Neutrophil (primary cell): Measurements from ENCODE around the gene C1QTNF3.

Experiments used
- H3K27ac ChIP-seq: fragments of 200-600 bp; sonication (generic); 2 replicates; pipeline ENCODE4 v1.5.1; 2016; ENCODE audit warnings: mild to moderate bottlenecking, moderate library complexity
- H3K27me3 ChIP-seq: fragments of 200-600 bp; sonication (generic); 2 replicates; pipeline ENCODE4 v1.6.0; 2016; ENCODE audit warnings: mild to moderate bottlenecking
- H3K36me3 ChIP-seq: fragments of 200-600 bp; sonication (generic); 2 replicates; pipeline ENCODE4 v1.5.1; 2017
- H3K4me1 ChIP-seq, 2 experiments: fragments of 200-600 bp in 1 of 2; sonication (generic) in 1 of 2; 1 replicate in 1 of 2; 2 replicates in 1 of 2; pipeline versions ENCODE4 v1.5.1 to v1.6.1; 2013 to 2016; ENCODE audit warnings: low read depth in 1 of 2, low read length in 1 of 2, mild to moderate bottlenecking in 1 of 2, moderate library complexity in 1 of 2; ENCODE audit not compliant: control insufficient read depth in 1 of 2, insufficient read depth in 1 of 2
- H3K4me3 ChIP-seq, 2 experiments: fragments of 200-600 bp in 1 of 2; sonication (generic) in 1 of 2; 1 replicate in 1 of 2; 2 replicates in 1 of 2; pipeline ENCODE4 v1.5.1; 2013 to 2016; ENCODE audit warnings: low read depth in 1 of 2, low read length in 1 of 2, mild to moderate bottlenecking in 1 of 2, moderate library complexity in 1 of 2
- H3K9me3 ChIP-seq: fragments of 200-600 bp; sonication (generic); 2 replicates; pipeline ENCODE4 v1.5.1; 2016
- TF ChIP-seq, protein P1 (sequence below): fragments of 200-600 bp; sonication (generic); IDR thresholded peaks from 2 replicates; pipeline ENCODE4 v1.5.1; 2016; ENCODE audit warnings: antibody characterized with exemption

Gene C1QTNF3

GRCh38 chr5:33976307-33976706 lies 66.7 kb downstream of the C1QTNF3 start:
- Histone ChIP-seq H3K4me1 (no peaks in the 10 kb centered on the region), H3K27ac (no peak overlapping the region), H3K9me3 (no peaks in the 10 kb centered on the region), H3K36me3 (no peaks in the 10 kb centered on the region), H3K27me3 (peaks cover 7% of the 10 kb centered on the region), H3K4me3 (no peak overlapping the region)
- TF ChIP-seq, protein P1, sequence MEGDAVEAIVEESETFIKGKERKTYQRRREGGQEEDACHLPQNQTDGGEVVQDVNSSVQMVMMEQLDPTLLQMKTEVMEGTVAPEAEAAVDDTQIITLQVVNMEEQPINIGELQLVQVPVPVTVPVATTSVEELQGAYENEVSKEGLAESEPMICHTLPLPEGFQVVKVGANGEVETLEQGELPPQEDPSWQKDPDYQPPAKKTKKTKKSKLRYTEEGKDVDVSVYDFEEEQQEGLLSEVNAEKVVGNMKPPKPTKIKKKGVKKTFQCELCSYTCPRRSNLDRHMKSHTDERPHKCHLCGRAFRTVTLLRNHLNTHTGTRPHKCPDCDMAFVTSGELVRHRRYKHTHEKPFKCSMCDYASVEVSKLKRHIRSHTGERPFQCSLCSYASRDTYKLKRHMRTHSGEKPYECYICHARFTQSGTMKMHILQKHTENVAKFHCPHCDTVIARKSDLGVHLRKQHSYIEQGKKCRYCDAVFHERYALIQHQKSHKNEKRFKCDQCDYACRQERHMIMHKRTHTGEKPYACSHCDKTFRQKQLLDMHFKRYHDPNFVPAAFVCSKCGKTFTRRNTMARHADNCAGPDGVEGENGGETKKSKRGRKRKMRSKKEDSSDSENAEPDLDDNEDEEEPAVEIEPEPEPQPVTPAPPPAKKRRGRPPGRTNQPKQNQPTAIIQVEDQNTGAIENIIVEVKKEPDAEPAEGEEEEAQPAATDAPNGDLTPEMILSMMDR, result no peak

- Histone ChIP-seq H3K9me3 (no peaks in the 10 kb centered on the region), H3K4me1 (no peaks in the 10 kb centered on the region), H3K27me3 (peaks cover 7% of the 10 kb centered on the region), H3K27ac (no peak overlapping the region), H3K4me3 (no peak overlapping the region), H3K36me3 (no peaks in the 10 kb centered on the region)
- TF ChIP-seq, protein P1, result no peak
These were observed 67.2 kb downstream of the C1QTNF3 start for GRCh38 chr5:33975852-33976251.

DNA sequence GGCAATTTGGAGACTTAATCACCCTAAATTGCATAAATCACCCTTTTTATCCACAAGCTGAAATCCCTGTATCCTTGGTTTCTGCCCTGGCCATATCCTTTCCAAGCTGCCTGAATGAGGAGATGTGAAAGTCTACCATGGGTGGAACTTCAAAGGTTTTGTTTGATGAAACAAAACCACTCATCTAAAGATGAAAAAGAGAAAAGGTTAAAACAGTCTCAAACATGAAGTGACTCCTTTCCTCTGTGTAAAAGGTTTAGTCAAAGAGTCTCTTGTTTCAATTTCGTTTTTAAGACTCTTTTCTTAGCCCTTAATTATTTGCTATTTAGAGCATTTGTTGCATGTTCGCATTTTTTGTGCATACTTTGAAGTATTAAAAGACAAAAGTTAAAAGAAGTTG lies 69.7 kb downstream of the C1QTNF3 start:
- H3K27ac ChIP-seq, result no peak overlapping the region
- peaks cover 7% of the 10 kb centered on the region for H3K27me3 ChIP-seq
- no peaks in the 10 kb centered on the region for H3K36me3 ChIP-seq
- H3K4me3 ChIP-seq, result no peak overlapping the region
- no peaks in the 10 kb centered on the region for H3K4me1 ChIP-seq
- TF ChIP-seq, protein P1, result no peak
- H3K9me3 ChIP-seq, result no peaks in the 10 kb centered on the region

DNA sequence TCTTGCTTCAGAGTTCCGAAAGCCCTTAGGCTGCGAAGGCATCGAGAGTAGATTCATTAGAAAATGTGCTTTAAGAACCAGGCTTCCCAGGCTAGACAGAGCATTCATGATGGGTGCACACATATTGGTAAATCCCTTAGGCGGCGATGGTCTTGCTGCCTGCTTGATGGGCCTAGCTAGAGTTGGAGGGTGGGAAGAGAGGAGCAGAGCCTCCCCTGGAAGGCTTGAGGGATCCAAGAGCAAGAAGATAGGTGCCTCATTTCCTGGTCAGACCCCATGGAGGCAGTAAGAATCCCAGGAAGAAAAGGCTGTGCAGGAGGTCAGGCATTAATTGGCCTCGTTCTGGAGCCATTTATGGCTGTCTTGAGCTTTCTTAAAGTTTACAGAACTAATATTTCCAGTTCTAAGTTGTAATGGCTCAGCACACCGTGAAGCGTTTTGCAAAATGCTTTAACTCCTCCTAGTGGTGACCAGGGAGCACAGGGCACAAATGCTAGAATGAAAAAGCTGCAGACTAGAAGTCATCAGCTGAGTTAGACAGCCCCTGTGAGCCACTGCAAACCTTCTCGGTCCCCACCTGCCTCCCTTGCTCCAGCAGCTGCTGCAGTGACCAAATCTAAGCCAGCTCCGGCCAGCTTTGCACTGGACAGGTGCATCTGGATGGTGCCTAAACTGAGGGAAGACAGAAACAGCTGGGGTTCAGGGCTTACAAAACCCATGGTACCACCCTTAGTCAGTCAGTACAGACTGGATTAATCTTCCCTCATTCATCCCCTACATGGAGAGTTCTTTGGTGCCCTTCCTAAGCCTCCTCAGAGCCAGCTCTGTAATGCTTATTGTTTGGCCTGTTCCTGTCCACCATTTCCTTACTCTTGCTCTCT lies 73.2 kb downstream of the C1QTNF3 start:
- TF ChIP-seq, protein P1, result no peak
- H3K4me3 ChIP-seq, result no peak overlapping the region
- H3K27me3 ChIP-seq, result no peaks in the 10 kb centered on the region
- H3K36me3 ChIP-seq, result no peaks in the 10 kb centered on the region
- no peaks in the 10 kb centered on the region for H3K9me3 ChIP-seq
- H3K4me1 ChIP-seq, result no peaks in the 10 kb centered on the region
- H3K27ac ChIP-seq, result no peak overlapping the region

- Histone ChIP-seq H3K27ac (no peak overlapping the region), H3K4me1 (no peaks in the 10 kb centered on the region), H3K36me3 (no peaks in the 10 kb centered on the region), H3K4me3 (no peak overlapping the region), H3K9me3 (no peaks in the 10 kb centered on the region), H3K27me3 (no peaks in the 10 kb centered on the region)
- TF ChIP-seq, protein P1, result no peak
These were observed 74.6 kb downstream of the C1QTNF3 start for GRCh38 chr5:33968211-33969005.
